ENCODE results near the gene CYP26C1.

DNA sequence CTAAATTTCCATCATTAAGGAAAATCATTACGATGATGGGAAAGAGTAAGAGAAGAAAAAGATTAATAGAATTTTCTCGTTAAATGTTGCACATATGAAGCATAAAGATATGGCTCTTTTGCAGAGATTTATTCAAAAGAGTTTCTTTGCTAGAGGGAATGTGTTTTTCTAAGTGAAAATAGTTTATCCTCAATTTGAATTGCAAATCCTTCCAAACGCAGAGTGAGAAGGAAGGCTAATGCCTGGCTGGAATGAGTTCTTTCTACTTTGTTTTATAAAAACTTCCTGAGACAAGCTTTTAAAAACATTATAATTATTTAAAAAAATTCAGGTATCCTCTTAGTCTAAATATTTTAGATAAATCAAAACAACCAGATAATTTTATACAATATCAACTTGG, 27.2 kb downstream of the CYP26C1 start:
- TF ChIP-seq EZH2 (conservative IDR thresholded peaks at IDR 0.05; ENCODE audit: low read depth, low read length), result no peak
- TF ChIP-seq MTF2 (CRISPR knock-in tag; IDR thresholded peaks at IDR 0.05; ENCODE audit: borderline replicate concordance), result no peak
- no peak for TF ChIP-seq CTCF (CRISPR knock-in tag; IDR thresholded peaks at IDR 0.05)
- TF ChIP-seq ZNF513 (CRISPR knock-in tag; conservative IDR thresholded peaks at IDR 0.05), result no peak
- no peak for TF ChIP-seq HMGA1 (CRISPR knock-in tag; conservative IDR thresholded peaks at IDR 0.05)
- TF ChIP-seq GLMP (CRISPR knock-in tag; IDR thresholded peaks at IDR 0.05; ENCODE audit: borderline replicate concordance), result no peak
- no peak for TF ChIP-seq HDAC1 (CRISPR knock-in tag; IDR thresholded peaks at IDR 0.05)
- no peak for TF ChIP-seq ZBTB42 (CRISPR knock-in tag; IDR thresholded peaks at IDR 0.05)
- TF ChIP-seq FIP1L1 (IDR thresholded peaks at IDR 0.05; ENCODE audit: borderline replicate concordance, insufficient read depth, low read depth, low read length), result no peak
